ENCODE data around the gene TRAFD1. TPM values are rescaled to one million over a fixed set of nuclear protein-coding genes. Genes with fewer than 3 reads are reported as not detected.
"Not testable (repeated sequence)": the region's sequence is repeated elsewhere in the genome, so short reads cannot be mapped to it uniquely, and the experiment has no call there.

TRAFD1 gene
- total RNA-seq, 4 donors from 2014 or later, result 44.6 to 88.1 (median 54.6) TPM

DNA sequence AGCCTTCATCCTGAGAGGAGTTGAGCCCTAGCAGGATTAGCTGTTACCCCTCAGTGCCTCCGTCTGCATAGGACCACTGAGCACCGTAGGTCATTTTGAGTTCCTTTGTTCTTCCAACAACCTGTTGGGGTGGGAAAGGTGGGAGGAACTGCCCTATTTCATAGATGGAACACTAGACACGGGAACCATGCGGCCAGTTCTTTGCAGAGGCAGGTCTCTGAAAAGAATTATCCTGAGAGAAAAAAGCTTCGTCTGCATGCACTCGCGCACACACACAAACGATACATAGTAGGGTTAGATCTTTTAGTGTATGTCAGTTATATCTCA, 28.5 kb downstream of the TRAFD1 start:
- Histone ChIP-seq H3K4me1 (no peaks in the 10 kb centered on the region), H3K9me3 (peaks cover 11% of the 10 kb centered on the region), H3K27ac (no peak overlapping the region), H3K27me3 (no peaks in the 10 kb centered on the region), H3K4me3 (no peak overlapping the region), H3K36me3 (peaks cover 76% of the 10 kb centered on the region)
- TF ChIP-seq POLR2AphosphoS5 (IDR thresholded peaks at IDR 0.05), result no peak
- no peak for TF ChIP-seq POLR2A (IDR thresholded peaks at IDR 0.05)
- no peak for TF ChIP-seq EP300 (IDR thresholded peaks at IDR 0.05)
- TF ChIP-seq, protein P1, sequence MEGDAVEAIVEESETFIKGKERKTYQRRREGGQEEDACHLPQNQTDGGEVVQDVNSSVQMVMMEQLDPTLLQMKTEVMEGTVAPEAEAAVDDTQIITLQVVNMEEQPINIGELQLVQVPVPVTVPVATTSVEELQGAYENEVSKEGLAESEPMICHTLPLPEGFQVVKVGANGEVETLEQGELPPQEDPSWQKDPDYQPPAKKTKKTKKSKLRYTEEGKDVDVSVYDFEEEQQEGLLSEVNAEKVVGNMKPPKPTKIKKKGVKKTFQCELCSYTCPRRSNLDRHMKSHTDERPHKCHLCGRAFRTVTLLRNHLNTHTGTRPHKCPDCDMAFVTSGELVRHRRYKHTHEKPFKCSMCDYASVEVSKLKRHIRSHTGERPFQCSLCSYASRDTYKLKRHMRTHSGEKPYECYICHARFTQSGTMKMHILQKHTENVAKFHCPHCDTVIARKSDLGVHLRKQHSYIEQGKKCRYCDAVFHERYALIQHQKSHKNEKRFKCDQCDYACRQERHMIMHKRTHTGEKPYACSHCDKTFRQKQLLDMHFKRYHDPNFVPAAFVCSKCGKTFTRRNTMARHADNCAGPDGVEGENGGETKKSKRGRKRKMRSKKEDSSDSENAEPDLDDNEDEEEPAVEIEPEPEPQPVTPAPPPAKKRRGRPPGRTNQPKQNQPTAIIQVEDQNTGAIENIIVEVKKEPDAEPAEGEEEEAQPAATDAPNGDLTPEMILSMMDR (IDR thresholded peaks at IDR 0.05), result no peak
- 91% methylated on average over 8 of the region's 8 CpGs for WGBS
- DNase-seq (ENCODE audit: low spot score in 2 of 2), result no peak

DNA sequence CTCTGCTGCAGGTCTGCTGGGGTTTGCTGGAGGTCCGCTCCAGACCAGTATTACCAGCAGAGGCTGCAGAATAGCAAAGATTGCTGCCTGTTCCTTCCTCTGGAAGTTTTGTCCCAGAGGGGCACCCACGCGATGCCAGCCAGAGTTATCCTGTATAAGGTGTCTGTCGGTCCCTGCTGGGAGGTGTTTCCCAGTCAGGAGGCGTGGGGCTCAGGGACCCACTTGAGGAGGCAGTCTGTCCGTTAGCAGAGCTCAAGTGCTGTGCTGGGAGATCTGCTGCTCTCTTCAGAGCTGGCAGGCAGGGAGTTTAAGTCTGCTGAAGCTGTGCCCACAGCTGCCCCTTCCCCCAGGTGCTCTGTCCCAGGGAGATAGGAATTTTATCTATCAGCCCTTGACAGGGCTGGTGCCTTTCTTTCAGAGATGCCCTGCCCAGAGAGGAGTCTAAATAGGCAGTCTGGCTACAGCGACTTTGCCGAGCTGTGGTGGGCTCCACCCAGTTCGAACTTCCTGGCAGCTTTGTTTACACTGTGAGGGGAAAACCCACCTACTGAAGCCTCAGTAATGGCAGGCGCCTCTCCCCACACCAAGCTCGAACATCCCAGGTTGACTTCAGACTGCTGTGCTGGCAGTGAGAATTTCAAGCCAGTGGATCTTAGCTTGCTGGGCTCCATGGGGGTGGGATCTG, 33.2 kb downstream of the TRAFD1 start:
- not testable (repeated sequence) for H3K27me3 ChIP-seq; H3K4me3 ChIP-seq; DNase-seq (ENCODE audit: low spot score in 2 of 2); H3K4me1 ChIP-seq; H3K27ac ChIP-seq
- Histone ChIP-seq H3K36me3 (peaks cover 77% of the 10 kb centered on the region), H3K9me3 (peaks cover 11% of the 10 kb centered on the region)
- WGBS, result 100% methylated on average over 2 of the region's 11 CpGs

DNA sequence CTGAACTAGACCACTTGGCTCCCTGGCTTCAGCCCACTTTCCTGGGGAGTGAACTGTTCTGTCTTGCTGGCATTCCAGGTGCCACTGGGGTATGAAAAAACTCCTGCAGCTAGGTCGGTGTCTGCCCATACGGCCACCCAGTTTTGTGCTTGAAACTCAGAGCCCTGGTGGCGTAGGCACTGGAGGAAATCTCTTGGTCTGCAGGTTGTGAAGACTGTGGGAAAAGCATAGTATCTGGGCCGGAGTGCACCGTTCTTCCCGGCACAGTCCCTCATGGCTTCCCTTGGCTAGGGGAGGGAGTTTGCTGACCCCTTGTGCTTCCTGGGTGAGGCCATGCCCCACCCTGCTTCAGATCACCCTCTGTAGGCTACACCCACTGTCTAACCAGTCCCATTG, 33.8 kb downstream of the TRAFD1 start:
- H3K4me3 ChIP-seq, result no peak overlapping the region
- TF ChIP-seq EP300 (IDR thresholded peaks at IDR 0.05), result no peak
- TF ChIP-seq POLR2A (IDR thresholded peaks at IDR 0.05), result no peak
- no peak for TF ChIP-seq POLR2AphosphoS5 (IDR thresholded peaks at IDR 0.05)
- TF ChIP-seq, protein P1 (IDR thresholded peaks at IDR 0.05), result no peak
- no peak for DNase-seq (ENCODE audit: low spot score in 2 of 2)
- peaks cover 77% of the 10 kb centered on the region for H3K36me3 ChIP-seq
- H3K9me3 ChIP-seq, result peaks cover 11% of the 10 kb centered on the region
- H3K27ac ChIP-seq, result no peak overlapping the region
- no peaks in the 10 kb centered on the region for H3K4me1 ChIP-seq
- no peaks in the 10 kb centered on the region for H3K27me3 ChIP-seq
- WGBS, result 100% methylated on average over 1 of the region's 6 CpGs

DNA sequence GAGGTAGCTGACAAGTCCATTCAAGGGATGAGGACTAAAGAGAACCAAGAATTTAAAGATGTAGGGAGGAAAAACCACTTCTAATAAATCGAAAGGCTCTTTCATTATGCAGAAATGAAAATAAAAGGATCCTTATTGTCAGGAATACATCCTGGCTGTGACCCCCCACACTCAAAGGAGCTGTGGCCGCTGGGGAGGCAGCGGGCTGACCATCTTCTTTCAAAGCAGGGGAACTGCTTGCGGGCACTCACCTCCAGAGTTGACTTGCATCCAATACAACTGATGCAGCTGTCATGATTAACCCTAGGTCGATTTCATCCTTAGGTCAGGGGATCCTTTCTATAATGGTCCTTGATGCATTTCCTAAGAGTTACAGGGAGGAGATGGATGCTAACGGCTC, 35.3 kb downstream of the TRAFD1 start:
- no peak for DNase-seq (ENCODE audit: low spot score in 2 of 2)
- TF ChIP-seq, protein P1 (IDR thresholded peaks at IDR 0.05), result no peak
- TF ChIP-seq POLR2AphosphoS5 (IDR thresholded peaks at IDR 0.05) (no peak), POLR2A (IDR thresholded peaks at IDR 0.05) (no peak), EP300 (IDR thresholded peaks at IDR 0.05) (no peak)
- no peaks in the 10 kb centered on the region for H3K4me1 ChIP-seq
- H3K36me3 ChIP-seq, result peaks cover 74% of the 10 kb centered on the region
- H3K27ac ChIP-seq, result no peak overlapping the region
- H3K4me3 ChIP-seq, result no peak overlapping the region
- peaks cover 11% of the 10 kb centered on the region for H3K9me3 ChIP-seq
- WGBS, result 94% methylated on average over 6 of the region's 6 CpGs
- H3K27me3 ChIP-seq, result no peaks in the 10 kb centered on the region

DNA sequence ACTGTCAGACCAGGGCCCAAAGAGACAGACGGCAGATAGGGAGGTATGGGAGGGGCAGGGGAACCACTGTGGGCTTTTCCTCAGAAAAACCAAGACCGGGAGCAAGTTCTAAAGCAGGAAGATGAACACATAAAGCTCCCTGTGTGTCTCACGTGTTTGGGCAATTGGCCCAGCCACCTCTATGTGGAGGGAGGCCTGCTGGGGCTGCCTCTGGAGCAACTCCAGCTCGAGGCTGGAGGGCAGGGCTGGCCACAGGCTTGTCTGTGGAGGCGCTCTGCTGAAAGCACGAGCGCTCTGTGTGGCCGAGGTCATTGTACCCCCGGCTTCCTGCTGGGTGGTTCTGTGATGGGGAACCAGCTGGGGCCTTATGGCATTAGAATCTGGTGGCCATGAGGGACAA, 36.4 kb downstream of the TRAFD1 start:
- 78% methylated on average over 9 of the region's 9 CpGs for WGBS
- peaks cover 82% of the 10 kb centered on the region for H3K36me3 ChIP-seq

More for the DNA sequence above, 36.4 kb downstream of the TRAFD1 start:
- no peak overlapping the region for H3K27ac ChIP-seq
- no peaks in the 10 kb centered on the region for H3K4me1 ChIP-seq
- no peak for TF ChIP-seq POLR2AphosphoS5 (IDR thresholded peaks at IDR 0.05)
- TF ChIP-seq, protein P1 (IDR thresholded peaks at IDR 0.05), result no peak
- no peak for TF ChIP-seq POLR2A (IDR thresholded peaks at IDR 0.05)
- TF ChIP-seq EP300 (IDR thresholded peaks at IDR 0.05), result no peak
- no peaks in the 10 kb centered on the region for H3K27me3 ChIP-seq
- DNase-seq (ENCODE audit: low spot score in 2 of 2), result no peak
- H3K9me3 ChIP-seq, result peaks cover 9% of the 10 kb centered on the region
- H3K4me3 ChIP-seq, result no peak overlapping the region

Measured in suprapubic skin (tissue), 4 donors.